T-helper 22 cell (primary cell): ENCODE results near the gene CTRB1.

Experiments
- DNase-seq: peaks from one replicate; pipeline ENCODE4 v3.0.0-alpha.2; 2020; ENCODE audit warnings: low read depth

Gene CTRB1

DNA sequence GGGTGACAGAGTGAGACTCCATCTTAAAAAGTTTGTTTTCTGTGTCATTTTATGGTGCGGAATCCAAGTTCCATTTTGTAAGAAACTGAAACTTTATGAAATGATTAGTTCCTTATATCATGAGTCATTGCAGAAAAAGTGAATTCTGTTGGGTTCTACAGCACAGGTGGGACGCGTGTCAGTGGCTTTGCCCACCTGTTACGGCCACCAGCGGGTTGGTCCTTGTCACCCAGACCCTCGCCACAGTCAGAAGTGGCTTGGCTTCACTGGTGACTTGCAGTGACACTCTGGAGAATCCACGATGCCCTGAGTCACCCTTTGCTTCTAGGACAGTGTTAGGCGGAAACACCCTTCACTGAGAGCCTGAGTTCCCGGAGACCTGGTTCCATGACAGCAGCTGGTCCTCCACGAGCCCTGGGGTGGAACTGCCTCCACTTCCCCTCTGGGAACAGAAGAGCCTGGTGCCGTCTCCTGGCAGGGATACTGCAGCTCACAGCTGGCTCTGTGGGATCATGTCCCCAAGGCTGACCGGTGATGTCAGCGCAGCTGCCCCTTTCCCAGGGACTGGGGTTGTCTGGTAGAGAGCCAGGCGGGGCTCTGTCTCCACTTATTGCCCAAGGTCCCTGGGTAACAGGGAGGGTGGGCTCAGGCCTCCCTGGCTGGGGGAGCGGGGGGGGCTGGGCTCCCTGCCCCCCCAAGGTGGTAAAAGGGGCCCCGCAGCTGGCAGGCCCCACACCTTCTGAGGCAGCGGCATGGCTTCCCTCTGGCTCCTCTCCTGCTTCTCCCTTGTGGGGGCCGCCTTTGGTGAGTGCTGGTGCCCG is at the start of gene CTRB1:
Gene CTRB1, plus strand, starts transcription at position 733 of the 821 bp plus-strand sequence. Its CDS starts 20 bp downstream, at position 753.
- DNase-seq: no peak

DNA sequence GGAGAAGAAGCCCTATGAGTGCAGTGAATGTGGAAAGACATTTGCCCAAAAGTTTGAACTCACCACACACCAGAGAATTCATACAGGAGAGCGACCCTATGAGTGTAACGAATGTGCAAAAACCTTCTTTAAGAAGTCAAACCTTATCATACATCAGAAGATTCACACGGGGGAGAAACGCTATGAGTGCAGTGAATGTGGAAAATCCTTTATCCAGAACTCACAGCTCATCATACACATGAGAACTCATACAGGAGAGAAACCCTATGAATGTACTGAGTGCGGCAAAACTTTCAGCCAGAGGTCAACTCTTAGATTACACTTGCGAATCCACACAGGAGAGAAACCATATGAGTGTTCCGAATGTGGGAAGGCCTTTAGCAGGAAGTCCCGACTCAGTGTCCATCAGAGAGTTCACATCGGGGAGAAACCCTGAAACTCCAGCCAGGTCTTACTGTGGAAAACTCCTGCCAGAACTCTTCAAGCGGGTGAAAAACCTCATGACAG is 48.8 kb upstream of the CTRB1 start:
- DNase-seq: no peak

DNA sequence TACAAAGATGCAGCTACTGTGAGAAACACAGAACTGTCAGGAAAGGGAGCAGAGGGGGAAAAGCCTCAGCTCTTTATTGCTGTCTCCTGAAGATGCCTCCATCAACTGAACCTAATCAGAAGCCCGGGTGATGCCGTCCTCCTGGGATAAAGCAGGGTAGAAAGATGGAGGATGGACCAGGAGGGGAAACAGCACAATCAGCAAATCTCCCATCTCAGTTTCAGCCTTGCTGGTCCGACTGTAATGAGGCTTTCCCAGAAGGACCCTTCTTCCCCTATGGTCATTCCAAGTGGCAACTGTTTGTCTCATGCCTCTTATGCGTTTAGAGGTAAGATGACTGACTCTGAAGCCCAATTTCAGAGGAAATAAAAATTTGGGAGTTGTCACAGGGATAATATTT is 46.2 kb upstream of the CTRB1 start:
- no peak for DNase-seq

DNA sequence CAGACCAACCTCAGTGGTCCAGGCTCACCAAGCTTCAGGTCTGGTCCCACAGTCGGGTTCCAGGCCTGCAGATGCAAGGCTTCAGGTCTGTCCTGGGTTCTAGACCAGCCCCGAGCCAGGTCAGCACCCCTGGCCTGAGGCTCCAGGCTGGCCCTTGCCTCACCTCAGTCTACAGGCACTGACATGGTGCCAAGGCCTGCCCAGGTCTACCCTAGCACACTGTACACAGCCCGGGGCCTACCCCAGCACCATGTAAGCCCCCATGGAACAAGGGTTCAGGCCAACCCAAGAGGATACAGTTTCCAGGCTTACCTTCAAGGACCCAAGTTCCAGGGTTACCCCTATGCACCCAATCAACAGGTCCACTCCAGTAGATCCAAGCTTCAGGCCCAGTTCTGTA is 43.7 kb upstream of the CTRB1 start:
- DNase-seq: no peak

DNA sequence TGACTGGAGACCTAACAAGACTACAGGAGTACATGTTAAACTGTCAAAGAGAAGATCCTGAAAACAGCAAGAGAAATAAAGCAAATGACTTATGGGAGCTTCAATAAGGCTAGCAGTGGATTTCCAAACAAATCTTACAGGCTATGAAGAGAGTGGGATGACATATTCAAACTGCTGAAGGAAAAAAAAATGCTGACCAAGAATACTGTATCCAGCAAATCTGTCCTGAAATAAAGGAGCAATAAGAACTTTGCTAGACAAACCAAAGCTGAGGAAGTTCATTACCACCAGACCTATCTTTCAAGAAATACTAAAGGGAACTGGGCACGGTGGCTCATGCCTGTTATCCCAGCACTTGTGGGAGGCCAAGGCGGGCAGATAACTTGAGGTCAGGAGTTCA is 41.9 kb upstream of the CTRB1 start:
- DNase-seq: no peak

DNA sequence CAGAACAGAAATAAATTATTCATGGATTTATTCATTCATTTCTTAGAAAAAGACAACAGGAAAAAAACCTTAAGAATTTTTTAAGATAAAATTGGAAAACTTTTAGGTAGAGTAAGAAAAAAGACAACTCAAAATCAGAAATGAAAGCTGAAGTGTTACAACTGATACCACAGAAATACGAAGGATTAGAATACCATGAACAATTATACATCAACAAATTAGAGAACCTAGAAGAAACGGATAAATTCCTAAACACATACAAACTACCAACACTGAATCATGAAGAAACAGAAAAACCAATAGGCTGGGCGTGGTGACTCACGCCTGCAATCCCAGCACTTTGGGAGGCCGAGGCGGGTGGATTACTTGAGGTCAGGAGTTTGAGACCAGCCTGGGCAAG is 39.6 kb upstream of the CTRB1 start:
- DNase-seq: no peak

DNA sequence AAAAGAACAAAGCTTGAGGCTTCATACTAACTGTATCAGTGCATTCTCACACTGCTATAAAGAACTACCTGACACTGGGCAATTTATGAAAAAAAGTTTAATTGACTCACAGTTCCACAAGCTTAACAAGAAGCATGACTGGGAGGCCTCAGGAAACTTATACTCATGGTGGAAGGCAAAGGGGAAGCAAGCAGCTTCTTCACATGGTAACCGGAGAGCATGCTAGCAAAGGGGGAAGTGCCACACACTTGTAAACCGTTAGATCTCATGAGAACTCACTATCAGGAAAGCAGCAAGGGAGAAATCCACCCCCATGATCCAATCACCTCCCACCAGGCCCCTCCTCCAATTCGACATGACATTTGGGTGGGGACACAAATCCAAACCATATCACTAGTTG is 37.2 kb upstream of the CTRB1 start:
- DNase-seq: no peak

DNA sequence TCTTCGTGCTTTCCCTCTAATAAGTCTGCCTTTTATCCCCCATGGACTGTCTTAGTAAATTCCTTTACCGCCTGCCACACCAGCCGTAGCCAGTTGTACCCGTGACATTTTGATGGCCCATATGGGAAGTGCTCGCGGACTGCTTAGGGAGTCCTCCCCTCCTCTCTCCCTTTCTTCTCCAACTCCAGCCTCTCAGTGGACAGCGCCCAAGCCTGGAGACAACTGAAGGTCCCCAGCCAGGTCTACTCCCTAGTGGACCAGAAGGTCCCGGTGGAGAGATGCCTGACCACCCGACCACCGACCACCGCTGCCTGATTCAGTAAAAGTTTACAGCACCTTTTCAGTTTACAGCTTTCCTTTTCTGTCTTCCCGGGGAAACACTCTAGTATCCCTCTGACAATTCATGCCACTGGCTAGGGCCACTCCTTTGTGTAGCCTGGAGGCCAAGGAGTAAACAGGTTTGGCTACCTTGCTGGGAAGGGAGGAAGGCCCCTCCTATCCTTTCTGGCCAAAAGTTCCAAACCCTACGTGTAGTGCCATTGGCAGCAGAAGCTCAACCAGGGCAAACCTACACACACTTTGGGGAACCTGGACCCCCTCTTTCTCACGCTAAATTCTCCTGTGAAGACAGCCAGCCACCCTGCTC is 29.8 kb upstream of the CTRB1 start:
- DNase-seq: no peak

DNA sequence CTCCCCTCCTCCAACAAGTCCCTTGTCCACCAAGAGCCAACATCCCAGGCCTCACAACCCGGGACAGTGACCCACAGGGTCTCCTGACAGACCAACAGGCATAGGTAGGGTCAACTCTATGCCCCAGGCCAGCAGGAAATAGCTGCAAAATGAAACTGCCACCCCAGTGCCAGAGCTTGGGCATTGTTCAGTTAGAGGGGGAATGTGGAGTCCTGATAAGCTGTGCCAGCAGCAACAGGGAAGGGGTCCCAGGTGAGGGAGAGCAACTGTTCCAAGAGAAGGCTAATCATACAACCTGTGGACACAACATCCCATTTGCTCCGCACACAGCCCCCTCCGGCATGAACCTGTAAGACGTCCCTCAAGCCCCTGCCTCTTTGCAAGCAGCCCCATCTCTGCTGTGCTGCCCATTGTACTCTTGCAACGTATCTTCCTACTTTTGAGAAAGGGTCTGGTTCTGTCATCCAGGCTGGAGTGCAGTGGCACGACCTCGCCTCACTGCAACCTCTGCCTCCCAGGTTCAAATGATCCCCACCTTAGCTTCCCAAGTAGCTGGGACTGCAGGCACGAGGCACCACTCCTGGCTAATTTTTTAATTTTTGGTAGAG is 29.0 kb upstream of the CTRB1 start:
- no peak for DNase-seq

DNA sequence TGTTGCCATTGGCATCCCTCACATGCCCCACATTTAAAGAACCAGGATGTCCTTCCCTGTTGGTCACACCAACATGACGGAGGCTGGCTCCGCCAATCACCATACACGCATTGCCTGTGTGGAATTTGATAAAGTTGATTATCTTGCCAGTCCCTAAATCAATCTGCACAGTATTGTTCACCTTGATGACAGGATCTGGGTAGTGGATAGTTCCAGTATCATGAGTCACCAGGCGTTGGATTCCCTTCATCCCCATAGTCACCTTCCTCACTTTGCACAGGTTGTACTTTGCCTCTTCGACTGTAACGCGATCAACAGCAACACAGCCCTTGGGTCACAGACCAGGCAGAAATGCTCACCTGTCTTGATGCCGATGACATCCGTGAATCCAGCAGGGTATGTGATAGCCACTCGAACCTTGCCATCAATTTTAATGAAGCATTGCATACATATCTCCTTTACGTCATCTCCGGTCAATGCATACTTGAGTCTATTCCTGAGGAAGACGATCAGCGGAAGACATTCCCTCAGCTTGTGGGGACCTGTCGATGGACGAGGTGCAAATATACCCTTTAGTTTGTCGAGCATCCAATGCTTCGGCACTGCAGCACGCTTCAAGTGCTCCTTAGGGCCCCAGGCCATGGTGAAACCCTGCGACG is 26.1 kb upstream of the CTRB1 start:
- no peak for DNase-seq

DNA sequence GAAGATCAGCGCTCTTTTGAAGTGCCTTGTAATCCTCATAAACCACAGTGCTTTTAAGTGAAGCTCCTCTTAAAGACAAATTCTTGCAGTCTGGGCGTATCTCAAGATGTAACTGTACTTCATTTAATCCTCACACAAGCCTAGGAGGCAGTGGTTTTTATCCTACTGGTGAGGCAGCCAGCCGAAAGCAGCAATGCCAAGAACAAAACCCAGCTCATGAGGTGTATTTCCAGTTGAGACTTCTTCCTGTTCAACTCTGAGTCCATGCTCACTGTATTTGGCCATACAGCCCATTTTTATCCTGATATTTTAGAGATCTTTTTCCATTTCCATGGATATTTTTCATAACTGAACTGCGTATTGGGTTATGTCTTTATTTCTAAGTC is 25.5 kb upstream of the CTRB1 start:
- no peak for DNase-seq

DNA sequence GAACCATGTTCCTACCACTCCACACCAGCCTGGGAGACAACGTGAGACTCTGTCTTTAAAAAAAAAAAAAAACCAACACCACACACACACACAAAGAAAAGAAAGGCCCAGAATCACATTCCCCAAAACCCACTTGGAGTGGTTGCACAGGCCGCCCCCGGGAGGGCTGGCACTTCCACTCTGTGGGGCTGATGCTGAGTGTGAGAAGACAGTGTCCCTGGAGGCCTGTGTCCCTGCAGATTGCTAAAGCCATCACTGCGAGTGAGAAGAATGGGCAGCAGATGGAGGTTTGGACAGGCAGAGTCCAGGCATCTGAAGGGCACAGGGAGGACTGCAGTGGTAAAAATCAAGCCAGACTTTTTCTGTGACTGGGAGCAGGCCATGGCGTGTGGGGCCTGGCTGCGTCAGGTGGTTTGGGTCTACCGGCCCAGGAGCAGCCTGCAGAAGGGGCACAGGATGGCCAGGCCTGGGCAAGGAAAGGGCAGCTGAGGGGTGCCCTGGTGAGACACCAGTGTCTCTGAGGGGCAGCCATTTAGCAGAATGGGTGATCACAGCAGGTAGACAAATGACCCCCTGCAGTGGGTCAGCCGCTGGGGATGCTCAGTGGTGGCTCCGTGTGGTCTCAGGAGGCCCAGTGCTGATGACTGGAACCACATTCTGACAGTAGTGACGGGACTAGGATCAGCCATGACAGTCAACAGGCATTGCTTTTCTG is 24.9 kb upstream of the CTRB1 start:
- no peak for DNase-seq

DNA sequence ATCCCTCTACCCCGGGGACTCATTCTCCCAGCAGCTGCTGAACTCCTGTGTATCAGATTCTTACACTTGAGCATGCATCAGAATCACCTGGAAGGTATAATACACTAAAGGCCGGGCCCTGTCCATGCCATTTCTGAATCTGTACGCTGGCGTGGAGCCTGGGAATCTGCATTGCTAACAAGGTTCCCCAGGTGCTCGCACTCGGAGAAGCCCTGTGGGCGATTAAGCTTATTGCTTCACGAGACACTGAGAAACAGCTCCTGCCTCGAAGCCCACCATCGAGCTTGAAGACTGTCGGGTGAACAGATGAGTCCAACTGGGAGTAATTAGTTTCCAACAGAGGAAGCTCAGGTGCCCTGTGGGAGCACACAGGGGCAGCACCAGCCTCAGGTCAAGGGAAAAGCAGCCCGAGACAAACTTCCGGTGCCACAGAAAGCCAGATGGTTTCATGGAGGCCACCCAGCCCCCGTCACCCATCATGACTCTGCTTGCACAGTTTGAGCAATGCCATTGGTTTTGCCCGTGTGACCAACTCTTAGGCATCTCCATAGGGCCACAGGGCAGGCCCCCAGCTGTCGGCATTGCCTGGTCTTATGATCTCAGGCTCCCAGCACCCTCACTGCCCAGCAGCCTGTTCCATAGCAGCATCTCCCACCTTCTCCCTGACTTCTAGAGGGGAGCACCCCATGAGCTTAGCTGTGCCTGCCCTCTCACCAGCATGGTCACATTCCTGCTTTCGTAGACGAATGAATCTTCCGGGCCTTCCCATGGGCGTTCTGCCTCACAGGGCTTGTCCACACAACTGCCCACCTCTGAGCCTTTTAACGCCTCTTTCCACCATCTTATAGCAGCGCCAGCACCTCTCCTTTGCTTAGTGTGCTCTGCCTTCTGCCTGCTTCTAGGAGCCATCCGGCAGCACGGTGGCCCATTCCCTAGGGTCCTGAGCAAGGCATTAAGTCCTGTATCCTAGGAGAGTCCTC is 22.7 kb upstream of the CTRB1 start:
- DNase-seq: no peak

DNA sequence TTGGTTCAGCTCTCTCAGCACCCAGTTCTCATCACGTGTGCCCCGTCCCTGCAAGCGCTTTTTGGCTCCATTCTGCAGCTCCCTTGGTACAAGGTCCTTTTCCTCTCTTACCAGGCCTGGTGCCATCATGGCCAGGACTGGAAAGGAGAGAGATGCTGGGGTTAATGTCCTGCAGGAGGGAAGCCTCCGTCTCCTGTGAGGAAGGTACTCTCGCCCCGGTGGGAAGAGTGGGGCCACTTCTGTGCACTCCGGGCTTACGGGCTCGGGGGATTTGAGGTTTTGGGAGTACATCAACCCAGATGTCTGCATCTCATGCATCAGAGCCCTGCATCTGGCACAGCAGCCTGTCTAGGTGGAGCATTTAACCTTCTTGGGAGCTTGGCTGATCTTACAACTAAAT is 22.0 kb upstream of the CTRB1 start:
- DNase-seq: no peak

DNA sequence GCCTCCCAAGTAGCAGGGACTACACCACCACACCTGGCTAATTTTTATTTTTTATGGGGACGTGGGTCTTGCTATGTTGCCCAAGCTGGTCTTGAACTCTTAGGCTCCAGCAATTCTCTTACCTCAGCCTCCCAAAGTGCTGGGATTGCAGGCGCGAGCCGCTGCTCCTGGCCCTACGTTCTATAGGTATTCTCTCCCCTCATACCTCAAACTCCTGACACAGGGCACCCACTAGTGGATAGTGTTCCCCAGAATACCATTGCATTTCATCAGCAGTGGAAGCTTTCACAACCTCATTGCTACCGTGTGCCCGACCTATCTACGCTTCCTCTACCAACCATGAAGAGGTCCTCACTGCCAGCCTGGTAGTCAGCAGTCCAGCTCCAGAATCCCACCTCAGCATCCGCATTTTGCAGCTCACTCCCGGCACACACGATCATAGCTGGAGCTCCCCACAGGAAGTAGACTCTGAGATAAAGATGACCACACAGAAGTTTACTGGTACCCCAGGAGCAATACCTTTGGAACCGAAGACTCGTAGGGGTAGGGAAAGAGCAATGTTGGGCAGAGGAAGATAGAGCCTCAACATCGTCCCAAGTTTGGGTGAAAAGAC is 21.2 kb upstream of the CTRB1 start:
- DNase-seq: no peak

DNA sequence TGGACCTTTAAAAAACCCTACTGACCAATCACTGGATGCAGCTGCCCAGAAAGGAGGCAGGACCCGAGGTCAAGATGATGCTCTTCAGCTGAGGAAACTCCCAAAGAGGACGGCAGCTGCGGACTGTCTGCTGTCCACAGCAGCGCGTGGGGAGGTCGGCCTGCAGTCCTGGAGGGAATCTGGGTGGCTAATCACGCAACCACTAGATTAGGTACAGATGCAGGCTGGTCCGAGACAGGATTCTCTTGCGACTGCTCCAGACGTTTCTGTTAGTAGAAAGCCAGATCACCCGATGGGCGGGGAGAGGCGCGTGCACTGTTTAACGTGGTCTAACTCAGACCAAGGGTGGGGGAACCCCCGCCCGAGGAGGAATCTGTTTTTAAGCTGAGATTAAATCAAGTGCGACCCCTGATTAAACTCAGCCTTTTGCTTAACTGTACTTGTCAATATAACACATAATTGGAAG is 20.6 kb upstream of the CTRB1 start:
- DNase-seq: no peak

DNA sequence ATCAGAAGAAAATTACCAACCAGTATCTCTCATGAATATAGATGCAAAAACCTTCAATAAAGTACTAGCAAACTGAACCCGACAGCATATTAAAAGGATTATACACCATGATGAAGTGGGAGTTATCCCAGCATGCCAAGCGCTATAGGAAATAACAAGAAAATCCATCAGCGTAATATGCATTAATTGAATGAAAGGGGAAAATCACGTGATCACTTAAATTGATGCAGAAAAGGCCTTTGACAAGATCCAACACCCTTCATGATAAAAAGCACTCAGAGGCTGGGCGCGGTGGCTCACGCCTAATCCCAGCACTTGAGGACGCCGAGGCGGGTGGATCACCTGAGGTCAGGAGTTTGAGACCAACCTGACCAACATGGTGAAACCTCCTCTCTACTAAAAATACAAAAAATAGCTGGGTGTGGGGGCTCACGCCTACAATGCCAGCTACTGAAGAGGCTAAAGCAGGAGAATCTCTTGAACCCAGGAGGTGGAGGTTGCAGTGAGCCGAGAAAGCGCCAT is 16.7 kb upstream of the CTRB1 start:
- no peak for DNase-seq

DNA sequence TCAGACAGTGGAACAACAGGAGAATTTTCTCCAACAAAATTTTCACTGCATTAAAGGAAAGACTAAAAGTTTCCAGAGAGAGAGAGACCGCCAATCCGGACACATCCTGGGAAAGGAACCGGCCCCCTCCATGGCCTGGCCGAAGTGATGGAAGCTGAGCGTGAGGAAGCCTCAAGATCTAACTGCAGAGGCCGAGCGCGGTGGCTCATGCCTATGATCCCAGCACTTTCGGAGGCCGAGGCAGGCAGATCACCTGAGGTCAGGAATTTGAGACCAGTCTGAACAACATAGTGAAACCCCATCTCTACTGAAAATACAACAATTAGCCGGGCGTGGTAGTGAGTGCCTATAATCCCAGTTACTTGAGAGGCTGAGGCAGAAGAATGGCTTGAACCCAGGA is 15.7 kb upstream of the CTRB1 start:
- DNase-seq: no peak

DNA sequence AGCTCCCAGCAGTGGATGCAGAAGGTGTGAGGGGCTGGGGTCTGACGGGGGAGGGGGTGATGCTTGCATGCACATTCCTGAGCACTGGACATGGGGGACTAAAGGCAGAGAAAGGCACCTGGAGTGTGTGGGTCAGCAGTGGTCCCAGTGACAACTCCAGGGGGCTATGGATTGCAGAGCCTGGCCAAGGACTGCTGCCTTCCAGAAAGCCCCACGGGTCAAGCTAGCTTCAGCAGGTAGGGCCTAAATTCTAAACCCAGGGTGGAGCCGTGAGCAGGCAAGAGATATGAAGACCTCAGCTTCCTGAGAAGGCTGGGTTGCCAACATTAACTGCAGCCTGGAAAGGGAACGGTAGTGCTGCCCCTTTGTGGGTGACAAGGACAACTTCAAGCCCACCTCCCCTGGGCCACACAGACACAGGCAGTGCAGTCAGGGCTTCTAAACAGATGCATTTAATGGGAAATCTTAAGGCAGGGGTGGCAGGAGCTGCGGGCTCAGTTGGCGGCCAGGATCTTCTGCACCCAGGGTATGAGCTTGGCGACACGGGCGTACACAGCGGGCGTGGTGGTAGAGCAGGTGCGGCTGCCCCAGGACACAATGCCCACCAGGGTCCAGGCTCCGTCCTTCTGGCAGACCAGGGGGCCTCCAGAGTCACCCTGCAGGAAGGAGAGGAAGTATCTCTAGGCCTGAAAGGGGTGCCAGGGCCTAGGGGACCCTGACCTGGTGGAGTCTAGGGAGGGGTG is 14.9 kb upstream of the CTRB1 start:
- DNase-seq: no peak
